GM23338 (cell line): Measurements from ENCODE around the gene DBH. TPM values are rescaled to one million over a fixed set of nuclear protein-coding genes. Genes with fewer than 3 reads are reported as not detected.

Source experiments
- ATAC-seq: fragments of 200-7000 bp; cut with Tn5 transposase; 3 replicates; pipeline ENCODE4 v1.9.1; 2020
- DNase-seq: peaks from one replicate; pipeline ENCODE4 v3.0.0-alpha.2; 2015; ENCODE audit warnings: low spot score
- H2AFZ ChIP-seq: fragments of 200-600 bp; sonication (generic); 2 replicates; pipeline ENCODE4 v1.8.0; 2016; ENCODE audit warnings: antibody characterized with exemption, mild to moderate bottlenecking, moderate library complexity
- H3F3A ChIP-seq: fragments of 200-600 bp; sonication (generic); replicated peaks from 2 replicates; pipeline ENCODE4 v1.8.0; 2017; ENCODE audit warnings: antibody characterized with exemption, mixed run types, low read depth
- H3K27ac ChIP-seq: fragments of 200-600 bp; sonication (generic); 2 replicates; pipeline ENCODE4 v1.6.1; 2016; ENCODE audit warnings: low read depth
- H3K27me3 ChIP-seq: fragments of 200-600 bp; sonication (generic); 2 replicates; pipeline ENCODE4 v1.8.0; 2016; ENCODE audit warnings: mild to moderate bottlenecking, mixed run types, moderate library complexity; ENCODE audit not compliant: insufficient read depth
- H3K36me3 ChIP-seq: fragments of 200-600 bp; sonication (generic); 2 replicates; pipeline ENCODE4 v1.8.0; 2016; ENCODE audit warnings: mild to moderate bottlenecking; ENCODE audit not compliant: insufficient read depth
- H3K4me1 ChIP-seq: fragments of 200-600 bp; sonication (generic); 2 replicates; pipeline ENCODE4 v1.8.0; 2016; ENCODE audit warnings: mild to moderate bottlenecking, moderate library complexity; ENCODE audit not compliant: insufficient read depth
- H3K4me2 ChIP-seq: fragments of 200-600 bp; sonication (generic); 2 replicates; pipeline ENCODE4 v1.7.1; 2017; ENCODE audit warnings: mixed run types
- H3K4me3 ChIP-seq: fragments of 200-600 bp; sonication (generic); 2 replicates; pipeline ENCODE4 v1.6.1; 2016; ENCODE audit warnings: mixed run types
- H3K79me2 ChIP-seq: fragments of 200-600 bp; sonication (generic); replicated peaks from 2 replicates; pipeline ENCODE4 v1.8.0; 2017; ENCODE audit warnings: mild to moderate bottlenecking; ENCODE audit not compliant: insufficient read depth
- H3K9me2 ChIP-seq: fragments of 200-600 bp; sonication (generic); 2 replicates; pipeline ENCODE4 v1.8.0; 2017; ENCODE audit not compliant: insufficient read depth
- H4K20me1 ChIP-seq: fragments of 200-600 bp; sonication (generic); replicated peaks from 2 replicates; pipeline ENCODE4 v1.8.0; 2017; ENCODE audit warnings: mild to moderate bottlenecking; ENCODE audit not compliant: insufficient read depth
- H3K27ac Mint-ChIP-seq: 2 replicates; pipeline ENCODE4 v1.8.0; 2020; ENCODE audit warnings: inconsistent platforms, mild to moderate bottlenecking, moderate library complexity, mixed read lengths
- H3K27me3 Mint-ChIP-seq: 3 replicates; pipeline ENCODE4 v1.8.0; 2022; ENCODE audit warnings: low read depth, mild to moderate bottlenecking, moderate library complexity, mixed read lengths, inconsistent platforms; ENCODE audit not compliant: insufficient read depth, poor library complexity
- H3K36me3 Mint-ChIP-seq: 3 replicates; pipeline ENCODE4 v1.8.0; 2021; ENCODE audit warnings: low read depth, mild to moderate bottlenecking, inconsistent platforms, moderate library complexity, mixed read lengths
- H3K4me1 Mint-ChIP-seq: 3 replicates; pipeline ENCODE4 v1.8.0; 2020; ENCODE audit warnings: mild to moderate bottlenecking, inconsistent platforms, mixed read lengths
- H3K4me3 Mint-ChIP-seq: 3 replicates; pipeline ENCODE4 v1.8.0; 2021; ENCODE audit warnings: moderate library complexity, mild to moderate bottlenecking, inconsistent platforms, mixed read lengths
- H3K9me3 Mint-ChIP-seq: 3 replicates; pipeline ENCODE4 v1.8.0; 2020; ENCODE audit warnings: moderate library complexity, mild to moderate bottlenecking, inconsistent platforms, mixed read lengths
- CREB1 ChIP-seq: fragments of 250-450 bp; sonication (Bioruptor Pico); IDR thresholded peaks from 2 replicates; pipeline ENCODE4 v1.5.0; 2020; ENCODE audit warnings: low read depth, mild to moderate bottlenecking, moderate library complexity
- ETS1 ChIP-seq: IDR thresholded peaks from 2 replicates; pipeline ENCODE4 v1.6.1; 2016; ENCODE audit warnings: antibody characterized with exemption
- EZH2 ChIP-seq: fragments of 200-600 bp; sonication (generic); IDR thresholded peaks from one replicate; pipeline ENCODE4 v1.8.0; 2017; ENCODE audit warnings: antibody characterized with exemption, mild to moderate bottlenecking, low read depth; ENCODE audit not compliant: unreplicated experiment
- JUNB ChIP-seq: IDR thresholded peaks from one replicate; pipeline ENCODE4 v1.6.1; 2016; ENCODE audit warnings: antibody characterized with exemption; ENCODE audit not compliant: unreplicated experiment
- NANOG ChIP-seq: IDR thresholded peaks from 2 replicates; pipeline ENCODE4 v1.6.1; 2016; ENCODE audit warnings: antibody characterized with exemption, borderline replicate concordance
- POLR2AphosphoS5 ChIP-seq: IDR thresholded peaks from 2 replicates; pipeline ENCODE4 v1.6.1; 2016; ENCODE audit warnings: antibody characterized with exemption, low read depth
- REST ChIP-seq: IDR thresholded peaks from one replicate; pipeline ENCODE4 v1.6.1; 2018; ENCODE audit warnings: antibody characterized with exemption; ENCODE audit not compliant: unreplicated experiment
- ZNF114 ChIP-seq: fragments of 250-450 bp; sonication (Bioruptor Pico); IDR thresholded peaks from 2 replicates; pipeline ENCODE4 v1.5.0; 2020; ENCODE audit warnings: mild to moderate bottlenecking, moderate library complexity
- ZNF331 ChIP-seq: fragments of 250-450 bp; sonication (Bioruptor Pico); IDR thresholded peaks from 2 replicates; pipeline ENCODE4 v1.5.0; 2020; ENCODE audit warnings: low read depth, mild to moderate bottlenecking, moderate library complexity
- ZNF462 ChIP-seq: fragments of 250-450 bp; sonication (Bioruptor Pico); IDR thresholded peaks from 2 replicates; pipeline ENCODE4 v1.5.0; 2020; ENCODE audit warnings: mild to moderate bottlenecking, moderate library complexity
- polyA plus RNA-seq: library from polyadenylated mRNA; unstranded; fragments of >200 nt; fragmentation: Nextera tagmentation; extraction: Ambion mirVana; gene quantifications from 2 replicates; pipeline ENCODE4 v1.2.1, GENCODE V29; 2016
- total RNA-seq: library from RNA; depleted of rRNA; stranded (reverse); fragments of >200 nt; shearing (Covaris generic); gene quantifications from 2 replicates; pipeline ENCODE4 v1.2.3, GENCODE V29; 2014

DBH gene
- total and polyA plus RNA-seq, 2 experiments from 2014 or later, result 0.08 to 0.24 TPM

- H3K36me3 Mint-ChIP-seq, result no peaks in the 10 kb centered on the region; the same call in 2 of the 3 replicates
- no peaks in the 10 kb centered on the region for H3K4me1 ChIP-seq
- H3K27ac Mint-ChIP-seq, result no peak overlapping the region
- no peak overlapping the region for H3K4me3 Mint-ChIP-seq
- H3K27ac ChIP-seq, result no peak overlapping the region
- H3K4me2 ChIP-seq, result no peak overlapping the region
- H3K27me3 ChIP-seq, result no peaks in the 10 kb centered on the region
- H3K27me3 Mint-ChIP-seq, result peaks cover 10% of the 10 kb centered on the region
- H3K36me3 ChIP-seq, result no peaks in the 10 kb centered on the region
- no peak overlapping the region for H2AFZ ChIP-seq
- H3F3A ChIP-seq, result no peaks in the 10 kb centered on the region
- no peaks in the 10 kb centered on the region for H3K9me3 Mint-ChIP-seq
- no peak for ATAC-seq
- no peak overlapping the region for H3K4me3 ChIP-seq
- peaks cover 13% of the 10 kb centered on the region for H3K4me1 Mint-ChIP-seq
- no peak for DNase-seq
- TF ChIP-seq ZNF114 (CRISPR knock-in tag) (no peak), ZNF331 (CRISPR knock-in tag) (no peak), ETS1 (no peak), ZNF462 (CRISPR knock-in tag) (no peak), REST (no peak), JUNB (no peak), POLR2AphosphoS5 (no peak), NANOG (no peak), CREB1 (no peak), EZH2 (no peak)
- no peaks in the 10 kb centered on the region for H3K79me2 ChIP-seq
- H3K9me2 ChIP-seq, result no peaks in the 10 kb centered on the region
- H4K20me1 ChIP-seq, result no peaks in the 10 kb centered on the region
These were observed 55.6 kb downstream of the DBH start for GRCh38 chr9:133691626-133692363.
